Activated CD4-positive, alpha-beta memory T cell treated with anti-CD3 and anti-CD28 coated beads, Interleukin-2, amount 10 ng/mL, durations not matched to agents 7 days and 5 days (primary cell): ENCODE measurements around the gene ERC1. TPM values are rescaled to one million over a fixed set of nuclear protein-coding genes. Genes with fewer than 3 reads are reported as not detected.
"Not testable (repeated sequence)": the region's sequence is repeated elsewhere in the genome, so short reads cannot be mapped to it uniquely, and the experiment has no call there.

Experiments
- CTCF ChIA-PET: fragments of 350-600 bp; sonication (Branson Sonifier 250); formaldehyde crosslinking; loops from one replicate; lab custom pipeline; 2021; ENCODE audit warnings: antibody characterized with exemption, inconsistent platforms; lab: Charles Lee
- POLR2A ChIA-PET: fragments of 350-600 bp; sonication (Branson Sonifier 250); formaldehyde crosslinking; loops from one replicate; lab custom pipeline; 2021; ENCODE audit warnings: antibody characterized with exemption; lab: Charles Lee
- DNase-seq: peaks from one replicate; pipeline ENCODE4 v3.0.0-alpha.2; 2020
- H3K27ac Mint-ChIP-seq: one replicate; pipeline ENCODE4 v1.8.0; 2021; ENCODE audit warnings: mild to moderate bottlenecking, mixed read lengths
- H3K27me3 Mint-ChIP-seq: one replicate; pipeline ENCODE4 v1.8.0; 2021; ENCODE audit warnings: mixed read lengths
- H3K36me3 Mint-ChIP-seq: one replicate; pipeline ENCODE4 v1.8.0; 2021; ENCODE audit warnings: low read depth, mixed read lengths
- H3K4me1 Mint-ChIP-seq: one replicate; pipeline ENCODE4 v1.8.0; 2021; ENCODE audit warnings: mixed read lengths
- H3K4me3 Mint-ChIP-seq: one replicate; pipeline ENCODE4 v1.8.0; 2021; ENCODE audit warnings: mild to moderate bottlenecking, mixed read lengths
- H3K9me3 Mint-ChIP-seq: one replicate; pipeline ENCODE4 v1.8.0; 2021; ENCODE audit warnings: mixed read lengths
- total RNA-seq, 2 experiments: library from RNA; stranded (reverse); gene quantifications; one replicate each; pipeline ENCODE4 v1.2.3, GENCODE V29; 2021

Gene ERC1
- total RNA-seq, 2 experiments from 2014 or later: 33.5 to 37.9 TPM

DNA sequence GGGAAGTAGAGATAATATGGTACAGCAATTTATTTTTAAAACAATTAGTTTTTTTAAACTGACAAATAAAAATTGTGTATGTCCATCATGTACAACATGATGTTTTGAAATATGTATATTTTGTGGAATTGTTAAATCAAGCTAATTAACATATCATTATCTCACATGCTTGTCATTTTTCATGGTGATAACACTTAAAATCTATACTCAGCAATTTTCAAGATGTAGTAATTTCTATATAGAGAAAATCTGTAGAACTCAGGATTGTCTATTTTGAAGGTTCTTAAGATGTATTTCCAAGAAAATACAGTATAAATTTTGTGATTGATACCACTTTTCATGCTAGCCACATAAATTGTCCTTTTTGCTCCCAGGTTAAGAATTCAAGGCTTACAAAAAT lies 356.3 kb downstream of the ERC1 start:
- Mint-ChIP-seq H3K4me3 (no peak overlapping the region), H3K9me3 (no peaks in the 10 kb centered on the region), H3K4me1 (no peaks in the 10 kb centered on the region), H3K27me3 (no peaks in the 10 kb centered on the region), H3K36me3 (no peaks in the 10 kb centered on the region), H3K27ac (no peak overlapping the region)
- POLR2A ChIA-PET: no interaction called here
- CTCF ChIA-PET: no interaction called here
- no peak for DNase-seq

GRCh38 chr12:1348606-1349005 lies 357.6 kb downstream of the ERC1 start:
- ChIA-PET CTCF (interaction anchor here (1.3 kb wide), 1 partner anchor 231 kb away, joined by 4 read pairs; no protein-coding TSS in a partner anchor), POLR2A (no interaction called here)
- Mint-ChIP-seq H3K36me3 (no peaks in the 10 kb centered on the region), H3K27me3 (no peaks in the 10 kb centered on the region), H3K4me1 (no peaks in the 10 kb centered on the region), H3K9me3 (no peaks in the 10 kb centered on the region), H3K4me3 (no peak overlapping the region), H3K27ac (no peak overlapping the region)
- DNase-seq: no peak

GRCh38 chr12:1350055-1350933 lies 359.3 kb downstream of the ERC1 start:
- ChIA-PET CTCF (no interaction called here), POLR2A (interaction anchor here (0.6 kb wide), 1 partner anchor 181 kb away, joined by 3 read pairs; no protein-coding TSS in a partner anchor)
- Mint-ChIP-seq H3K9me3 (no peaks in the 10 kb centered on the region), H3K27ac (no peak overlapping the region), H3K4me1 (no peaks in the 10 kb centered on the region), H3K4me3 (no peak overlapping the region), H3K27me3 (no peaks in the 10 kb centered on the region), H3K36me3 (no peaks in the 10 kb centered on the region)
- DNase-seq: no peak

DNA sequence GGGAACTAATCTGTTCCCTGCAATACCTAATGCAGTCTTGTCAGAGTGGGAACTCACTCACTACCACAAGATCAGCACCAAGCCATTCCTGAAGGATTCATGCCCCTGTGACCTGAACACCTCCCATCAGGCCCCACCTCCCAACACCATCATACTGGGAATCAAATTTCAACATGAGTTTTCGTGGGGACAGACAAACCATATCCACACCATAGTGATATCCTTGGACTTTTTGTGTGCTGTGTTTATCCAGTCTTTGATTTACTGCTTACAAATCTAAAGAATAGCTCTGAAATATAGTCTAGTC lies 359.9 kb downstream of the ERC1 start:
- H3K4me1 Mint-ChIP-seq: no peaks in the 10 kb centered on the region
- no peak overlapping the region for H3K27ac Mint-ChIP-seq
- no peaks in the 10 kb centered on the region for H3K9me3 Mint-ChIP-seq
- no peak for DNase-seq
- CTCF ChIA-PET: no interaction called here
- H3K4me3 Mint-ChIP-seq: no peak overlapping the region
- H3K27me3 Mint-ChIP-seq: no peaks in the 10 kb centered on the region
- H3K36me3 Mint-ChIP-seq: no peaks in the 10 kb centered on the region
- POLR2A ChIA-PET: no interaction called here

DNA sequence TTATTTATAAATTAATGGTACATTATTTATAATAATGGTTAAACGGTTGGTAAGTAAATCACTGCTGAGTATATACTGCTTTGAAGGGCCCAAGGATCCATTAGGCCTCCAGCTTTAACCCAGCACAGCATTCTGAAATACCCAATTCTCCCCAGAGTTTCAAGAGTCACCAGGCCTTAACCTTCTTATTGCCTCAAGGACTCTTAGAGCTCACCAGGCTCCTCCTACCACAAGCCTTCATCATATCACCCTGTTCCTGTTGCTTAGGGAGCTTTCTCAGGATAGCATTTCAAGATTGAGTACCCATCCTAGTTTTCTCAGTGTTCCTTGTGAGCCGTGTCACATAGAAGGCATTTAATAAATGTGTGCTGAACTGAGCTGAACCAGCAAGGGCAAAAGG lies 360.9 kb downstream of the ERC1 start:
- POLR2A ChIA-PET: no interaction called here
- no peak overlapping the region for H3K4me3 Mint-ChIP-seq
- no peaks in the 10 kb centered on the region for H3K9me3 Mint-ChIP-seq
- no peaks in the 10 kb centered on the region for H3K36me3 Mint-ChIP-seq
- H3K27ac Mint-ChIP-seq: no peak overlapping the region
- no peak for DNase-seq
- no peaks in the 10 kb centered on the region for H3K27me3 Mint-ChIP-seq
- CTCF ChIA-PET: interaction anchor here (1.1 kb wide), 1 partner anchor 233 kb away, joined by 3 read pairs; no protein-coding TSS in a partner anchor
- H3K4me1 Mint-ChIP-seq: no peaks in the 10 kb centered on the region

GRCh38 chr12:1353451-1353850 lies 362.4 kb downstream of the ERC1 start:
- Mint-ChIP-seq H3K27ac (no peak overlapping the region), H3K4me1 (no peaks in the 10 kb centered on the region), H3K4me3 (no peak overlapping the region), H3K36me3 (no peaks in the 10 kb centered on the region), H3K9me3 (no peaks in the 10 kb centered on the region), H3K27me3 (no peaks in the 10 kb centered on the region)
- POLR2A ChIA-PET: no interaction called here
- CTCF ChIA-PET: no interaction called here
- DNase-seq: no peak

DNA sequence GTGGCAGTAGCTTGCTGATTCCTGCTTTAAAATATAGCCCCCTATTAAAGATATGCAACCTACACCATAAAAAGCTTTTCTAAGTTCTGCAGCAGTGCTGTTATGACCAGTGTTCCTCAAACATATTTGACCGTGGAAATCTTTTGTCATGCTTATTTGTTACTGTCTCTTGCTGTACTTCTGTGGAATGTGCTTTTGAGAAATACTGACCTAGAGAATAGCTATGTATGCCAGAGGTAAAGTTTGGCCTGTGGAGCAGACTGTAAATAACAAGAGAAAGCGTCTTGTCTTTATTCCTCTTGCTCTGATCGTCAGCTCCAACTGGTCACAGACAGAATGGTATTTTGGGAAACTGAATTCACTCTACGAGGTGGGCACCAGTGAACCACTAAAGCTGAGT lies 364.4 kb downstream of the ERC1 start:
- no peak overlapping the region for H3K27ac Mint-ChIP-seq
- H3K4me1 Mint-ChIP-seq: no peaks in the 10 kb centered on the region
- H3K4me3 Mint-ChIP-seq: no peak overlapping the region
- H3K27me3 Mint-ChIP-seq: no peaks in the 10 kb centered on the region
- no peak for DNase-seq
- no peaks in the 10 kb centered on the region for H3K9me3 Mint-ChIP-seq
- ChIA-PET CTCF (interaction anchor here (0.9 kb wide), 1 partner anchor 238 kb away, joined by 3 read pairs; no protein-coding TSS in a partner anchor), POLR2A (no interaction called here)
- no peaks in the 10 kb centered on the region for H3K36me3 Mint-ChIP-seq

DNA sequence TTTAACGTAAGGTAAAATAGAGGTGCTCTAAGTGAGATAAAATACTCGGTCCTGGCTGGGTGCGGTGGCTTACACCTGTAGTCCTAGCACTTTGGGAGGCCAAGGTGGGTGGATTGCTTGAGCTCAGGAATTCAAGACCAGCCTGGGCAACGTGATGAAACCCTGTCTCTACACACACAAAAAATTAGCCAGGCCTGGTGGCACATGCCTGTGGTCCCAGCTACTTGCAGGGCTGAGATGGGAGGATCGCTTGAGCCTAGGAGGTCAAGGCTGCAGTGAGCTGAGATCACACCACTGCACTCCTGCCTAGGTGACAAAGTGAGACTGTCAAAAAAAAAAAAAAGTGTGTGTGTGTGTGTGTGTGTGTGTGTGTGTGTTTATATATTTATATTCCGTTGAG lies 364.8 kb downstream of the ERC1 start:
- H3K9me3 Mint-ChIP-seq, H3K4me1 Mint-ChIP-seq, H3K27me3 Mint-ChIP-seq, H3K4me3 Mint-ChIP-seq, H3K36me3 Mint-ChIP-seq, DNase-seq, H3K27ac Mint-ChIP-seq: not testable (repeated sequence)
- ChIA-PET POLR2A (interaction anchor here (1.3 kb wide), 1 partner anchor 14 kb away, joined by 3 read pairs; no protein-coding TSS in a partner anchor), CTCF (interaction anchor here (0.9 kb wide), 1 partner anchor 238 kb away, joined by 3 read pairs; no protein-coding TSS in a partner anchor)

DNA sequence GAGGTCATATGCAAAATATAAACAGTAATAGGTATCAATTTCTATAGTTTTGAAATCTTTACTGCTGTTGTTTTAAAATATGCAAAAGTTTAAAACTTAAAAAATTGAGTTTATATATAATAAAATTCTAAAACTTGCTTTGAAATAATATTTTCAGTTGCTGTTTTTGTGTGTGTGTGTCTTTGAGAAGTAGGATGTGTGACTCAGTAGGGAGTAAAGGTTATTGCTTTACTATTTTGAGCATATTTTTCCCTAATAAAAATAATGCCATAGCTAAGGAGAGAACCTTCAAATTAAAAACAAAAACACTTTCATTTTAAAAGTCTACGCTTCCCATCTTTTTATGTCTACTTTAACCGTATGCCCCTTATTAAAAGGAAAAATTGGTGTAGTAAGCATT lies 365.3 kb downstream of the ERC1 start:
- CTCF ChIA-PET: interaction anchor here (0.9 to 1.0 kb wide), 2 partner anchors 238 to 239 kb away, joined by 3 read pairs; no protein-coding TSS in a partner anchor

GRCh38 chr12:1357171-1357570 lies 366.1 kb downstream of the ERC1 start:
- Mint-ChIP-seq H3K27me3 (no peaks in the 10 kb centered on the region), H3K36me3 (no peaks in the 10 kb centered on the region), H3K4me1 (no peaks in the 10 kb centered on the region), H3K9me3 (no peaks in the 10 kb centered on the region), H3K4me3 (no peak overlapping the region), H3K27ac (no peak overlapping the region)
- DNase-seq: no peak
- CTCF ChIA-PET: interaction anchor here (1.0 kb wide), 1 partner anchor 239 kb away, joined by 3 read pairs; no protein-coding TSS in a partner anchor
- POLR2A ChIA-PET: interaction anchor here (1.3 kb wide), 1 partner anchor 12 kb away, joined by 3 read pairs; no protein-coding TSS in a partner anchor

More for the DNA sequence above, 365.3 kb downstream of the ERC1 start:
- no peak overlapping the region for H3K27ac Mint-ChIP-seq
- H3K9me3 Mint-ChIP-seq: no peaks in the 10 kb centered on the region
- POLR2A ChIA-PET: interaction anchor here (1.3 kb wide), 1 partner anchor 13 kb away, joined by 3 read pairs; no protein-coding TSS in a partner anchor
- H3K4me1 Mint-ChIP-seq: no peaks in the 10 kb centered on the region
- H3K36me3 Mint-ChIP-seq: no peaks in the 10 kb centered on the region
- H3K27me3 Mint-ChIP-seq: no peaks in the 10 kb centered on the region
- no peak overlapping the region for H3K4me3 Mint-ChIP-seq
- no peak for DNase-seq

DNA sequence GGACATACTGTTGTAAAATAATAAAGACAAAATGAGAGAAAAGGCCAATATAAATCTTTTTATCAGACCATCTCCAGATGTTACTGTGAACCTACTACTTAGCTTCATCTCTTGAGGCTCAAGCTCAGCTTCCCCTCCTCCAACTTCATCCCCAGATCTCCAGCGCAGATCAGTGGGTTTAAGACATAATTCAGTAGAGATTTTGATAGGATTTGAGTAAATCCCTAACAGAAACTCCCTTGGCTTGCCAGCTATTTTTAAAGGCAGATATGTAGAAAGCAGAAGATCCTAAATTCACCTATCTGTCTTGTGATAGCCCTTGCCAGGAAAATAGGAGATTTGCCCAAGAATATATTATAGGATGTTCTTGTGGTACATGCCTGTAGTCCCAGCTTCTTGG lies 366.7 kb downstream of the ERC1 start:
- no peak for DNase-seq
- H3K27ac Mint-ChIP-seq: no peak overlapping the region

DNA sequence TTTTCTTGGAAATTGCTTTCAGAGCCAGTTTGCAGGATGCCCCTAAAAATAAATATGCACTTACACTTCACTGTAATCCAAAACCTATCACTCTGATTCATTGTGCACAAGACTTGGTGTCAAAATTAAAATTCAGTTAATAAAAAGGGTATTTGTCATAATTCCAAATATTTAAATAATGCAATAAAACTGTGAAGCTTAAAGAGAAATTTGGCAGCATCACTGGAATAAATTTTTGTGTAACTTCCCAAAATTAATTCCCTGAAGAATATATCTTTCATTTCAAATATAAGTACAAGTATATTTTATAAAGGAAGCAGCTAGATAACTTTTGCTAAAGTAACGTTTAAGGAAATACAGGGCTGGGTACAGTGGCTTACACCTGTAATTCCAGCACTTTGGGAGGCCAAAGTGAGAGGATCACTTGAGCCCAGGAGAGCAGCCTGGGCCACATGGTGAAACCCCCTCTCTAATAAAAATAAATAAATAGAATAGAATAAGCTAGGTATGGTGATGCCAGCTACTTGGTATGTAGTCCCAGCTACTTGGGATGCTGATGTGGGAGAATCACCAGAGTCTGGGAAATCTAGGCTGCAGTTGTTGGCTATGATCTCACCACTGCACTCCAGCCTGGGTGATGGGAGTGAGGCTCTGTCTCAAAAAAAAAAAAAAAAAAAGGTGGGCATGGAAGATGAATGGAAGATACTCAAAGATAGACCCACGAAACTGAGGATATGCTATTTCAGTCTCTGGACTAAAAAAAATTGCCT lies 369.6 kb downstream of the ERC1 start:
- Mint-ChIP-seq H3K4me1 (no peaks in the 10 kb centered on the region), H3K9me3 (no peaks in the 10 kb centered on the region), H3K4me3 (no peak overlapping the region), H3K27me3 (no peaks in the 10 kb centered on the region), H3K36me3 (peaks cover 3% of the 10 kb centered on the region), H3K27ac (no peak overlapping the region)
- POLR2A ChIA-PET: no interaction called here
- CTCF ChIA-PET: interaction anchor here (0.7 to 1.7 kb wide), 3 partner anchors 9 to 210 kb away, joined by 3 to 4 read pairs (median 3); no protein-coding TSS in a partner anchor
- DNase-seq: no peak

More for the DNA sequence above, 366.7 kb downstream of the ERC1 start:
- H3K9me3 Mint-ChIP-seq: no peaks in the 10 kb centered on the region
- H3K27me3 Mint-ChIP-seq: no peaks in the 10 kb centered on the region
- ChIA-PET POLR2A (no interaction called here), CTCF (no interaction called here)
- H3K36me3 Mint-ChIP-seq: no peaks in the 10 kb centered on the region
- no peak overlapping the region for H3K4me3 Mint-ChIP-seq
- H3K4me1 Mint-ChIP-seq: no peaks in the 10 kb centered on the region

GRCh38 chr12:1362143-1362662 lies 371.2 kb downstream of the ERC1 start:
- peaks cover 3% of the 10 kb centered on the region for H3K36me3 Mint-ChIP-seq
- no peak for DNase-seq
- POLR2A ChIA-PET: no interaction called here
- H3K4me1 Mint-ChIP-seq: no peaks in the 10 kb centered on the region
- H3K27me3 Mint-ChIP-seq: no peaks in the 10 kb centered on the region
- CTCF ChIA-PET: no interaction called here
- H3K9me3 Mint-ChIP-seq: no peaks in the 10 kb centered on the region
- H3K27ac Mint-ChIP-seq: no peak overlapping the region
- no peak overlapping the region for H3K4me3 Mint-ChIP-seq
